GM12878 (cell line): Measurements from ENCODE around the gene SIGLEC11.

Experiments
- BHLHE40 ChIP-seq, 2 experiments: fragments of 450-650 bp in 1 of 2; IDR thresholded peaks; 2 replicates each; pipeline ENCODE4 v1.6.1; 2011 to 2017; ENCODE audit warnings: low read depth in 2 of 2, borderline replicate concordance in 1 of 2, improper control_type of control experiment in 1 of 2, low read length in 1 of 2, mild to moderate bottlenecking in 1 of 2
- CHD1 ChIP-seq: IDR thresholded peaks from 2 replicates; pipeline ENCODE4 v1.6.1; 2012; ENCODE audit warnings: low read depth, low read length, improper control_type of control experiment
- CTCF ChIP-seq, 3 experiments: IDR thresholded peaks in 2 of 3; conservative IDR thresholded peaks in 1 of 3; 2 replicates each; pipeline ENCODE4 v1.5.1; 2011; ENCODE audit warnings: low read depth in 3 of 3, low read length in 3 of 3, mild to moderate bottlenecking in 3 of 3, control low read depth in 2 of 3, moderate library complexity in 2 of 3, inconsistent platforms in 1 of 3, mixed read lengths in 1 of 3; ENCODE audit not compliant: control insufficient read depth in 2 of 3, insufficient read depth in 1 of 3; ENCODE audit errors: extremely low read depth in 1 of 3
- EP300 ChIP-seq, 2 experiments: fragments of 150-350 bp in 1 of 2; IDR thresholded peaks; 2 replicates each; pipeline ENCODE4 v1.6.1; 2011 to 2012; ENCODE audit warnings: low read depth in 2 of 2, low read length in 2 of 2, borderline replicate concordance in 1 of 2, improper control_type of control experiment in 1 of 2, inconsistent platforms in 1 of 2; ENCODE audit not compliant: control insufficient read depth in 1 of 2
- ESRRA ChIP-seq: IDR thresholded peaks from 2 replicates; pipeline ENCODE4 v1.6.1; 2012; ENCODE audit warnings: mild to moderate bottlenecking, low read length, improper control_type of control experiment
- RAD21 ChIP-seq: IDR thresholded peaks from 2 replicates; pipeline ENCODE4 v1.6.1; 2011; ENCODE audit warnings: mild to moderate bottlenecking, low read depth, low read length, moderate library complexity; ENCODE audit not compliant: insufficient read depth
- RFX5 ChIP-seq: IDR thresholded peaks from 2 replicates; pipeline ENCODE4 v1.6.1; 2011; ENCODE audit warnings: low read depth, low read length, improper control_type of control experiment
- TBL1XR1 ChIP-seq: IDR thresholded peaks from 2 replicates; pipeline ENCODE4 v1.6.1; 2012; ENCODE audit warnings: low read depth, low read length, improper control_type of control experiment
- YY1 ChIP-seq: IDR thresholded peaks from 2 replicates; pipeline ENCODE4 v1.6.1; 2011; ENCODE audit warnings: low read depth, mild to moderate bottlenecking, low read length

GRCh38 chr19:49940482-49940791 lies 20.5 kb downstream of the SIGLEC11 start:
- TF ChIP-seq TBL1XR1 (no peak), RAD21 (no peak), BHLHE40 (IDR thresholded peaks at IDR 0.05; ENCODE audit: borderline replicate concordance in 1 of 2, low read depth in 2 of 2, low read length in 1 of 2) (no peak), CTCF (IDR thresholded peaks at IDR 0.05 in 2 of 3, conservative IDR thresholded peaks at IDR 0.05 in 1 of 3; ENCODE audit: control insufficient read depth in 2 of 3, extremely low read depth in 1 of 3, insufficient read depth in 1 of 3, low read depth in 3 of 3, low read length in 3 of 3) (no peak), ESRRA (no peak), EP300 (IDR thresholded peaks at IDR 0.05; ENCODE audit: borderline replicate concordance in 1 of 2, control insufficient read depth in 1 of 2, low read depth in 2 of 2, low read length in 2 of 2) (no peak), CHD1 (no peak), YY1 (no peak), RFX5 (no peak)
